Suprapubic skin (tissue), 3 donors: ENCODE measurements around the gene RECK.

Experiments used
- CTCF ChIP-seq, 2 donors: fragments of 200-600 bp in 1 of 2; fragments of 450-650 bp in 1 of 2; sonication (generic) in 1 of 2; IDR thresholded peaks; one replicate each; pipeline ENCODE4 v1.5.1; 2016 to 2019; ENCODE audit warnings: antibody characterized with exemption in 2 of 2, mild to moderate bottlenecking in 1 of 2, moderate library complexity in 1 of 2
- EP300 ChIP-seq: sonication (generic); formaldehyde crosslinking; IDR thresholded peaks from one replicate; pipeline ENCODE4 v1.6.1; 2017; ENCODE audit warnings: antibody characterized with exemption

- TF ChIP-seq CTCF (IDR thresholded peaks at IDR 0.05) = no peak
- no peak for TF ChIP-seq EP300
Measured at GRCh38 chr9:36049408-36049807, 12.7 kb downstream of the RECK start.
